ENCODE results near the gene SGMS1.
"Not testable (repeated sequence)": the region's sequence is repeated elsewhere in the genome, so short reads cannot be mapped to it uniquely, and the experiment has no call there.

The SGMS1 gene

GRCh38 chr10:50461834-50462233 lies 161.9 kb downstream of the SGMS1 start:
- no peak for TF ChIP-seq CTCF (conservative IDR thresholded peaks at IDR 0.05; ENCODE audit: low read depth, low read length)

GRCh38 chr10:50461123-50461522 lies 162.6 kb downstream of the SGMS1 start:
- no peak for DNase-seq (ENCODE audit: low read depth)
- TF ChIP-seq CTCF (conservative IDR thresholded peaks at IDR 0.05; ENCODE audit: low read depth, low read length) = no peak
- no peak overlapping the region for H3K4me3 ChIP-seq (ENCODE audit: low read depth, low read length)

More at GRCh38 chr10:50461834-50462233, 161.9 kb downstream of the SGMS1 start:
- no peak overlapping the region for H3K4me3 ChIP-seq (ENCODE audit: low read depth, low read length)
- DNase-seq (ENCODE audit: low read depth) = no peak

GRCh38 chr10:50456719-50457118 lies 167.0 kb downstream of the SGMS1 start:
- TF ChIP-seq CTCF (conservative IDR thresholded peaks at IDR 0.05; ENCODE audit: low read depth, low read length) = no peak
- H3K4me3 ChIP-seq (ENCODE audit: low read depth, low read length) = no peak overlapping the region
- DNase-seq (ENCODE audit: low read depth) = no peak

- no peak for TF ChIP-seq CTCF (conservative IDR thresholded peaks at IDR 0.05; ENCODE audit: low read depth, low read length)
- no peak overlapping the region for H3K4me3 ChIP-seq (ENCODE audit: low read depth, low read length)
- no peak for DNase-seq (ENCODE audit: low read depth)
Measured at GRCh38 chr10:50453940-50454339, 169.8 kb downstream of the SGMS1 start.

GRCh38 chr10:50452603-50453002 lies 171.2 kb downstream of the SGMS1 start:
- no peak for TF ChIP-seq CTCF (conservative IDR thresholded peaks at IDR 0.05; ENCODE audit: low read depth, low read length)
- no peak overlapping the region for H3K4me3 ChIP-seq (ENCODE audit: low read depth, low read length)
- DNase-seq (ENCODE audit: low read depth) = no peak

GRCh38 chr10:50447691-50448090 lies 176.1 kb downstream of the SGMS1 start:
- no peak for DNase-seq (ENCODE audit: low read depth)
- no peak for TF ChIP-seq CTCF (conservative IDR thresholded peaks at IDR 0.05; ENCODE audit: low read depth, low read length)

GRCh38 chr10:50445777-50446176 lies 178.0 kb downstream of the SGMS1 start:
- DNase-seq (ENCODE audit: low read depth); H3K4me3 ChIP-seq (ENCODE audit: low read depth, low read length): not testable (repeated sequence)

More at GRCh38 chr10:50447691-50448090, 176.1 kb downstream of the SGMS1 start:
- no peak overlapping the region for H3K4me3 ChIP-seq (ENCODE audit: low read depth, low read length)

GRCh38 chr10:50440489-50440888 lies 183.3 kb downstream of the SGMS1 start:
- DNase-seq (ENCODE audit: low read depth) = no peak
- H3K4me3 ChIP-seq (ENCODE audit: low read depth, low read length) = no peak overlapping the region
- TF ChIP-seq CTCF (conservative IDR thresholded peaks at IDR 0.05; ENCODE audit: low read depth, low read length) = no peak
